ENCODE results near the gene SLC28A3.

DNA sequence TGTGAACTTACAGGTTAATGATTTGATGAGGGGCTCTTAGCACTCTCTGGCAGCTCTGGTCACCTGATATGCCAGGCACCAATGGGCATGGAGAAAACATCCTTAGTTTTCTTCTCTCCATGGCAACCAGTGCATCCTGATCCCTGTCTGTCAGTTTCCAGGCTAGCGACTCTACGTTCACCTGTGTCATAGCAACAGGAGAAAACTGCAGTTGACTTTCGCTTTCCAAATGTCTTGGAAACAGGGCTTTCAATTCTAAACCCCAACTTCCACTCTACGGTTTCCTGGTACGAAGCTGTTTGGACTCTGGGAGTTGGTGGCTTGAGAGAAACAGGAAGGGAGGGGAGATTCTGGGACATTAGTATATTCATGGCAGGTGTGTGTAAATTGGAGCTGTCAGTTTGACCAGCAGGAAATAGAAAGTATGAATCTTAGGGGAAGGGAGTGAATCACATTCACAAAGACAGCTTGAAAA lies 74.4 kb downstream of the SLC28A3 start:
- no peak for TF ChIP-seq EZH2phosphoT487 (IDR thresholded peaks at IDR 0.05; ENCODE audit: borderline replicate concordance)
- TF ChIP-seq, protein P1, sequence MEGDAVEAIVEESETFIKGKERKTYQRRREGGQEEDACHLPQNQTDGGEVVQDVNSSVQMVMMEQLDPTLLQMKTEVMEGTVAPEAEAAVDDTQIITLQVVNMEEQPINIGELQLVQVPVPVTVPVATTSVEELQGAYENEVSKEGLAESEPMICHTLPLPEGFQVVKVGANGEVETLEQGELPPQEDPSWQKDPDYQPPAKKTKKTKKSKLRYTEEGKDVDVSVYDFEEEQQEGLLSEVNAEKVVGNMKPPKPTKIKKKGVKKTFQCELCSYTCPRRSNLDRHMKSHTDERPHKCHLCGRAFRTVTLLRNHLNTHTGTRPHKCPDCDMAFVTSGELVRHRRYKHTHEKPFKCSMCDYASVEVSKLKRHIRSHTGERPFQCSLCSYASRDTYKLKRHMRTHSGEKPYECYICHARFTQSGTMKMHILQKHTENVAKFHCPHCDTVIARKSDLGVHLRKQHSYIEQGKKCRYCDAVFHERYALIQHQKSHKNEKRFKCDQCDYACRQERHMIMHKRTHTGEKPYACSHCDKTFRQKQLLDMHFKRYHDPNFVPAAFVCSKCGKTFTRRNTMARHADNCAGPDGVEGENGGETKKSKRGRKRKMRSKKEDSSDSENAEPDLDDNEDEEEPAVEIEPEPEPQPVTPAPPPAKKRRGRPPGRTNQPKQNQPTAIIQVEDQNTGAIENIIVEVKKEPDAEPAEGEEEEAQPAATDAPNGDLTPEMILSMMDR (conservative IDR thresholded peaks at IDR 0.05; ENCODE audit: low read length): no peak
